GM19463 (cell line): ENCODE data around the gene ARHGAP10.

Experiments
- ATAC-seq: cut with Tn5 transposase; IDR thresholded peaks from one replicate; pipeline ENCODE4 v1.9.1; 2021; ENCODE audit warnings: mild to moderate bottlenecking, moderate library complexity; ENCODE audit not compliant: unreplicated experiment

ARHGAP10 gene

GRCh38 chr4:147764337-147764736 is 32.4 kb downstream of the ARHGAP10 start:
- no peak for ATAC-seq

GRCh38 chr4:147765121-147765529 is 33.2 kb downstream of the ARHGAP10 start:
- no peak for ATAC-seq

GRCh38 chr4:147768113-147768512 is 36.2 kb downstream of the ARHGAP10 start:
- no peak for ATAC-seq

DNA sequence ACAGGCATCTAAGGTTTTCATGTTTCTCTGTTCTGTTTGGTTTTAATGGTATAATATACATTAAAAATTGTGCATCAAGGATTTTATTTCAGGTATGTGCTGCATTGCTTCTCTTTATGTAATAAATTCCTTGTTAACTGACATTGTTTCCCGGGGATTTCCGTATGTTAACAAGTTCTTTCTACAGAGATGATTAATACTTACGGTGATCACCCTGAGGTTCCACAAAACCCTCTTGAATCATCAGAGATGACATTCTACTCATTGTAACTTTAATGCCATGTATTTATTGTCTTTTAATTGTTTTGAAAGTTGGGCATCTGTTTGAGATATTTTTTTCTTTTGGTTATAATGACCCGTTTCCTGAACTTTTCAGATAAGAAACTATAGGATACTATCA is 37.5 kb downstream of the ARHGAP10 start:
- no peak for ATAC-seq

DNA sequence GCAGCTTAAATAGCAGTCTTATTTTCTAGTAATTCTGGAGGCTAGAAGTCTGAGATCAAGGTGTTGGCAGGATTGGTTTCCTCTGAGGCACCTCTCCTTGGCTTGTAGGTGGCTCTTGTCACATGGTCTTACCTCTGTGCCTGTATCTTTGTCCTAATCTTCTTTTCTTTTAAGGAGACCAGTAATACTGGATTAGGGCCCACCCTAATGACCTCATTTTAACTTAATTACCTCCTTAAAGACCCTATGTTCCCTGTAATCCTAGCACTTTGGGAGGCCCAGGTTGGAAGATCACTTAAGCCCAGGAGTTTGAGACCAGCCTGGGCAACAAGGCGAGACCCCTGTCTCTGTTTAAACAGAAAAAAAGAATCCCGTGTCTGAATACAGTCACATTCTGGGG is 38.9 kb downstream of the ARHGAP10 start:
- ATAC-seq, result no peak

DNA sequence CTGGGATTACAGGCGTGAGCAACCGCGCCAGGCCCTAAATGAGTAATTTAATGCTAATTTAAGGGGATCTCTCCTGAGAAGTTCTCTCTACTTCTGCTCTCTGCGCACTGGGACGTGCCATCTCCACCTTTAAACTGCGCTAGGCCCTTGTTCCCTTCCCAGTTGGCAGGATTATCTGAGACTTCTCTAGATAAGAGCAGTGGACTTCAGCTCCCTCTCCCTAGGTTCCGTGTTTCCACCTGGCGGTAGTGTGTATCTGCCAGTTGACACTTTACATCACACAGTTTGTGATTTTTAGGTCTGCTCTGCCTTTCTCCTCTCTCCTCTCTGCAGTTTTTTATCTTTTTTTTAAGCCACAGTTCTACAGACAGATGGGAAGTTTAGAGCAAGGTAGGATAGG is 40.2 kb downstream of the ARHGAP10 start:
- ATAC-seq, result no peak

- ATAC-seq, result no peak
Observed at GRCh38 chr4:147772459-147772969, 40.6 kb downstream of the ARHGAP10 start.

- ATAC-seq, result peak; percentile 52
Observed at GRCh38 chr4:147773261-147774184, 41.6 kb downstream of the ARHGAP10 start.

- no peak for ATAC-seq
Observed at GRCh38 chr4:147776716-147777115, 44.8 kb downstream of the ARHGAP10 start.

GRCh38 chr4:147777456-147778091 is 45.7 kb downstream of the ARHGAP10 start:
- ATAC-seq, result peak; percentile 10

GRCh38 chr4:147778942-147779341 is 47.1 kb downstream of the ARHGAP10 start:
- ATAC-seq, result peak; percentile 56

- ATAC-seq, result no peak
Observed at GRCh38 chr4:147779451-147779850, 47.6 kb downstream of the ARHGAP10 start.

GRCh38 chr4:147780137-147780777 is 48.4 kb downstream of the ARHGAP10 start:
- peak; percentile 50 for ATAC-seq

- no peak for ATAC-seq
Observed at GRCh38 chr4:147782087-147782781, 50.3 kb downstream of the ARHGAP10 start.

GRCh38 chr4:147785129-147785528 is 53.2 kb downstream of the ARHGAP10 start:
- ATAC-seq, result no peak

DNA sequence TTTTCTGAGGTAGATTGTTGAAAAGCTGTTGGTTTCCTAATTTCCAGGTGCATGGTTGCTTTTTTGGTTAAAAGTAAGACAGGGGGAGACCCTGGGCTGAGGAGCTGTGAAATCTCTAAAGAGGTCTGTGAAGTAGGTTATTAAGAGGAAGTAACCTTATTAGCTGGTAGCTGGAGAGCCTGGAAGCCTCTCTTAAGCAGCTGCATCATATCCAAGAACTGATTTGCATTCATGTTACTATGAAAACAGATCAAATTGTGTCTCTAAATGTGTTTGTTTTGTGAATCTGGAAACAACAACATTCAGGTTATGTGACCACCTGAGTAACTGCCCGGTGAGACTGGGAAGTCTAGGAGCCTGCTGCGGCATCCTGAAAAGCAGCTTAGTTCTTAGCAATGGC is 54.1 kb downstream of the ARHGAP10 start:
- peak; percentile 80 for ATAC-seq

DNA sequence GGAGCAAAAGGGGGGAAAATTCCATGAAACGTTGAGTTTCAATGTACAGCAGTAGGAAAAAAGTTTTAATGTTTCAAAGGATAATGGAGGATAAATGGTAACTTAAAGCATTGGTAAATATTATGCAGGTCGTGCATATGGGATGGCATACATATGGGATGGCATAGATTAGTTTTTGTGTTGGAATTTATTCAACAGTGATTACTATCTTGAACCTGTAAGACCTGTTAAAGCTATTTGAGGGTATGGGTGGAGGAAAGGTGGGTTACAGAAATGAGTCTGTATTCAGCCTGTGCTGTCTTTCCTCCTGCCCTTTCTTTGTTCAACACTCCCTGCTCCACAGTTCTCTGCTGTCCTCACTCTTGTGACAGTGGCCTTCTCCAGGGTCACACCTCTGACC is 54.6 kb downstream of the ARHGAP10 start:
- ATAC-seq, result no peak

DNA sequence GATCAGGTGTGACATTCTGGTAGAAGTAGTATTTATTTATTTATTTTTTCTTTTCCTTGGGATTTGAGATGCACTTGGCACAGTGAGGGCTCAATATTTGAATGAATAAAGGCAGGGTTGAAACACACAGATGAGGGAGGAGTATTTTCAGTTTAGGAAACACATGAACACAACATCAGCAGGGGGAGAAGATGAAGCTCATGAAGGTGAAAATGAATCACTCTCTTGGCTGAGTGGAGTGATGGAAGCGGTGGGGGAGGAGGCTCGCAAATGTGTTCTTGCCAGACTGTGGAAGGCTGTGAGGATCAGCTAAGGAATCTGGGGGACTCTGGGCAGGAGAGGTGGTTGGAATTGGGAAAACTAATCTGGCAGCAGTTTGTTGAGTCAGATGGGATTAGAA is 55.3 kb downstream of the ARHGAP10 start:
- ATAC-seq, result no peak

DNA sequence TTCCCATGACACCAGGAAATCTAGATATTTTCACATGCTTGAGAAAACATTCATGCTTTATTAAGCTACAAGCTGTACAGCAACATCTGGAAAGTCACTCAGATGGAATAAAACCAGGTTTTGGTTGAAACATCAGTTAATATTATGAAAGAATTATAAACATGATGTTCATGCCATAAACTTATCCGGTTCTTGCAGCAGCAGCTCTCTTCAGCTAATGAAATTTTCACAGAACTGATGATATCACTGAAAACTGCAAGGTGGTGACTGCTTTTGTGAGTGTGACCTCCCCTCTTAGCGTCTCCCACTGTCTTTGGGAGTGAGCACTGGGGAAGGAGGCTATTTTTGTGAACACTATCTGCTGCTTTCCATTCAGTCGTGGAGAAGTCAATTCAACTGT is 56.9 kb downstream of the ARHGAP10 start:
- no peak for ATAC-seq

- no peak for ATAC-seq
Observed at GRCh38 chr4:147789596-147789995, 57.7 kb downstream of the ARHGAP10 start.

DNA sequence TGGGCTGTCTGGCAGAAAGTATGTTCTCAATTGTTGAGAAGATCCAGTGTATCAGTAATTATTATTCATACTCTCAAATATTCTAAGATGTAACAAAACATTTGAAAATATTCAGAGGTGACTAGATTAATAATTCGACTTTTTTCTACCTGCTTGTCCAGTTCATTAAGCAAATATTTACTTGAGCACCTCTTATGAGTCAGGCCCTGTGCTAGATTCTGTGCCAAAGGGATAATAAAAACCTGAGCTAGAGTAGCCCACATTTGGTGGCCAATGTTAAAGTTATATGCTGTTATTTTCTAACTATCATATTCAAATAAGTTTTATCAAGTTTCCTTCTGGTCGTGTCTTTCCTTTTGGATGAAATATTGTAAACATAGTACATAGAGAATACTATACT is 58.5 kb downstream of the ARHGAP10 start:
- no peak for ATAC-seq
